ENCODE measurements around the gene HMGCR. TPM values are rescaled to one million over a fixed set of nuclear protein-coding genes. Genes with fewer than 3 reads are reported as not detected.
A peak's percentile ranks its signal among the peaks of the same experiment; 100 is the strongest.

Gene HMGCR
- total RNA-seq, 1 donor from 2014 or later = 362 TPM

GRCh38 chr5:75363111-75363510 is 26.1 kb downstream of the HMGCR start:
- Mint-ChIP-seq H3K4me1 (ENCODE audit: low read depth, unreplicated experiment) (peaks cover 33% of the 10 kb centered on the region), H3K9me3 (ENCODE audit: unreplicated experiment) (peaks cover 20% of the 10 kb centered on the region), H3K27me3 (ENCODE audit: unreplicated experiment) (peaks cover 12% of the 10 kb centered on the region), H3K27ac (ENCODE audit: unreplicated experiment) (peak overlapping the region; percentile 83), H3K4me3 (ENCODE audit: unreplicated experiment) (peak overlapping the region; percentile 42), H3K36me3 (ENCODE audit: unreplicated experiment) (no peaks in the 10 kb centered on the region)
- no peak for TF ChIP-seq CTCF (IDR thresholded peaks at IDR 0.05; ENCODE audit: partially characterized antibody, unreplicated experiment)
- peak; percentile 27 for DNase-seq

- peak overlapping the region; percentile 83 for H3K27ac Mint-ChIP-seq (ENCODE audit: unreplicated experiment)
- DNase-seq = no peak
- H3K9me3 Mint-ChIP-seq (ENCODE audit: unreplicated experiment) = peaks cover 20% of the 10 kb centered on the region
- no peaks in the 10 kb centered on the region for H3K36me3 Mint-ChIP-seq (ENCODE audit: unreplicated experiment)
- peaks cover 33% of the 10 kb centered on the region for H3K4me1 Mint-ChIP-seq (ENCODE audit: low read depth, unreplicated experiment)
- peaks cover 12% of the 10 kb centered on the region for H3K27me3 Mint-ChIP-seq (ENCODE audit: unreplicated experiment)
- TF ChIP-seq CTCF (IDR thresholded peaks at IDR 0.05; ENCODE audit: partially characterized antibody, unreplicated experiment) = no peak
- H3K4me3 Mint-ChIP-seq (ENCODE audit: unreplicated experiment) = peak overlapping the region; percentile 42
These were observed 26.9 kb downstream of the HMGCR start for GRCh38 chr5:75363726-75364495.

GRCh38 chr5:75364571-75365280 is 27.7 kb downstream of the HMGCR start:
- Mint-ChIP-seq H3K4me1 (ENCODE audit: low read depth, unreplicated experiment) (peaks cover 33% of the 10 kb centered on the region), H3K27ac (ENCODE audit: unreplicated experiment) (peak overlapping the region; percentile 83), H3K9me3 (ENCODE audit: unreplicated experiment) (peaks cover 20% of the 10 kb centered on the region), H3K4me3 (ENCODE audit: unreplicated experiment) (peak overlapping the region; percentile 41), H3K36me3 (ENCODE audit: unreplicated experiment) (no peaks in the 10 kb centered on the region), H3K27me3 (ENCODE audit: unreplicated experiment) (peaks cover 12% of the 10 kb centered on the region)
- TF ChIP-seq CTCF (IDR thresholded peaks at IDR 0.05; ENCODE audit: partially characterized antibody, unreplicated experiment) = no peak
- peak; percentile 23 for DNase-seq

- Mint-ChIP-seq H3K27me3 (ENCODE audit: unreplicated experiment) (peaks cover 10% of the 10 kb centered on the region), H3K9me3 (ENCODE audit: unreplicated experiment) (peaks cover 20% of the 10 kb centered on the region), H3K27ac (ENCODE audit: unreplicated experiment) (peak overlapping the region; percentile 72)
These were observed 28.7 kb downstream of the HMGCR start for GRCh38 chr5:75365740-75366139.

More at GRCh38 chr5:75365740-75366139, 28.7 kb downstream of the HMGCR start:
- no peak for TF ChIP-seq CTCF (IDR thresholded peaks at IDR 0.05; ENCODE audit: partially characterized antibody, unreplicated experiment)
- Mint-ChIP-seq H3K4me1 (ENCODE audit: low read depth, unreplicated experiment) (peaks cover 30% of the 10 kb centered on the region), H3K36me3 (ENCODE audit: unreplicated experiment) (no peaks in the 10 kb centered on the region), H3K4me3 (ENCODE audit: unreplicated experiment) (no peak overlapping the region)
- DNase-seq = no peak

Measured in glutamatergic neuron (in vitro differentiated cells).